ENCODE results near the gene NDST4.

NDST4 gene

GRCh38 chr4:114905017-114905416 is 208.4 kb downstream of the NDST4 start:
- no peak overlapping the region for H2AFZ ChIP-seq (ENCODE audit: low read depth, low read length)
- H4K20me1 ChIP-seq (ENCODE audit: insufficient read depth, low read length), result no peaks in the 10 kb centered on the region
- peaks cover 6% of the 10 kb centered on the region; the same call in 1 of the 2 replicates for H3K4me1 ChIP-seq (ENCODE audit: low read length)
- no peak overlapping the region for H3K9ac ChIP-seq (ENCODE audit: low read length)
- H3K9me3 ChIP-seq (ENCODE audit: insufficient read depth, low read length), result no peaks in the 10 kb centered on the region
- TF ChIP-seq CTCF (IDR thresholded peaks at IDR 0.05; ENCODE audit: low read depth, low read length) (no peak), EZH2phosphoT487 (IDR thresholded peaks at IDR 0.05; ENCODE audit: low read depth) (no peak)
- no peak overlapping the region for H3K4me2 ChIP-seq (ENCODE audit: low read length)
- no peak overlapping the region for H3K4me3 ChIP-seq (ENCODE audit: low read length)
- H3K27ac ChIP-seq (ENCODE audit: low read length), result no peak overlapping the region
- H3K27me3 ChIP-seq (ENCODE audit: low read depth, low read length), result no peaks in the 10 kb centered on the region
- no peaks in the 10 kb centered on the region for H3K79me2 ChIP-seq (ENCODE audit: low read length)
- H3K36me3 ChIP-seq (replicated peaks; ENCODE audit: low read depth, low read length), result no peaks in the 10 kb centered on the region

- H4K20me1 ChIP-seq (ENCODE audit: insufficient read depth, low read length), result no peaks in the 10 kb centered on the region
- TF ChIP-seq CTCF (IDR thresholded peaks at IDR 0.05; ENCODE audit: low read depth, low read length), result no peak
- no peak overlapping the region for H3K27ac ChIP-seq (ENCODE audit: low read length)
- no peak overlapping the region for H3K4me3 ChIP-seq (ENCODE audit: low read length)
- H3K79me2 ChIP-seq (ENCODE audit: low read length), result no peaks in the 10 kb centered on the region
- H3K4me1 ChIP-seq (ENCODE audit: low read length), result peaks cover 6% of the 10 kb centered on the region; the same call in 1 of the 2 replicates
- no peaks in the 10 kb centered on the region for H3K9me3 ChIP-seq (ENCODE audit: insufficient read depth, low read length)
- H2AFZ ChIP-seq (ENCODE audit: low read depth, low read length), result no peak overlapping the region
- no peak overlapping the region for H3K9ac ChIP-seq (ENCODE audit: low read length)
- H3K36me3 ChIP-seq (replicated peaks; ENCODE audit: low read depth, low read length), result no peaks in the 10 kb centered on the region
- no peak overlapping the region for H3K4me2 ChIP-seq (ENCODE audit: low read length)
- no peaks in the 10 kb centered on the region for H3K27me3 ChIP-seq (ENCODE audit: low read depth, low read length)
These were observed 212.5 kb downstream of the NDST4 start for GRCh38 chr4:114900934-114901333.

GRCh38 chr4:114890773-114891172 is 222.6 kb downstream of the NDST4 start:
- Histone ChIP-seq H3K4me1 (ENCODE audit: low read length) (no peaks in the 10 kb centered on the region), H3K36me3 (replicated peaks; ENCODE audit: low read depth, low read length) (no peaks in the 10 kb centered on the region), H3K27me3 (ENCODE audit: low read depth, low read length) (no peaks in the 10 kb centered on the region), H3K27ac (ENCODE audit: low read length) (no peak overlapping the region), H2AFZ (ENCODE audit: low read depth, low read length) (no peak overlapping the region), H3K79me2 (ENCODE audit: low read length) (no peaks in the 10 kb centered on the region), H3K9me3 (ENCODE audit: insufficient read depth, low read length) (no peaks in the 10 kb centered on the region), H3K9ac (ENCODE audit: low read length) (no peak overlapping the region), H4K20me1 (ENCODE audit: insufficient read depth, low read length) (no peaks in the 10 kb centered on the region), H3K4me2 (ENCODE audit: low read length) (no peak overlapping the region), H3K4me3 (ENCODE audit: low read length) (no peak overlapping the region)
- no peak for TF ChIP-seq EZH2phosphoT487 (IDR thresholded peaks at IDR 0.05; ENCODE audit: low read depth)

GRCh38 chr4:114886761-114887160 is 226.7 kb downstream of the NDST4 start:
- H3K79me2 ChIP-seq (ENCODE audit: low read length), result no peaks in the 10 kb centered on the region
- H3K4me1 ChIP-seq (ENCODE audit: low read length), result no peaks in the 10 kb centered on the region
- H4K20me1 ChIP-seq (ENCODE audit: insufficient read depth, low read length), result no peaks in the 10 kb centered on the region
- no peak overlapping the region for H3K4me2 ChIP-seq (ENCODE audit: low read length)
- H3K9ac ChIP-seq (ENCODE audit: low read length), result no peak overlapping the region
- no peak overlapping the region for H2AFZ ChIP-seq (ENCODE audit: low read depth, low read length)
- no peak overlapping the region for H3K4me3 ChIP-seq (ENCODE audit: low read length)
- H3K36me3 ChIP-seq (replicated peaks; ENCODE audit: low read depth, low read length), result no peaks in the 10 kb centered on the region
- no peaks in the 10 kb centered on the region for H3K9me3 ChIP-seq (ENCODE audit: insufficient read depth, low read length)
- no peak overlapping the region for H3K27ac ChIP-seq (ENCODE audit: low read length)
- TF ChIP-seq CTCF (IDR thresholded peaks at IDR 0.05; ENCODE audit: low read depth, low read length) (no peak), EZH2phosphoT487 (IDR thresholded peaks at IDR 0.05; ENCODE audit: low read depth) (no peak)
- H3K27me3 ChIP-seq (ENCODE audit: low read depth, low read length), result no peaks in the 10 kb centered on the region

- Histone ChIP-seq H3K9ac (ENCODE audit: low read length) (no peak overlapping the region), H4K20me1 (ENCODE audit: insufficient read depth, low read length) (no peaks in the 10 kb centered on the region), H3K27ac (ENCODE audit: low read length) (no peak overlapping the region), H3K4me2 (ENCODE audit: low read length) (no peak overlapping the region), H3K36me3 (replicated peaks; ENCODE audit: low read depth, low read length) (no peaks in the 10 kb centered on the region), H3K4me1 (ENCODE audit: low read length) (no peaks in the 10 kb centered on the region), H3K79me2 (ENCODE audit: low read length) (no peaks in the 10 kb centered on the region), H2AFZ (ENCODE audit: low read depth, low read length) (no peak overlapping the region), H3K4me3 (ENCODE audit: low read length) (no peak overlapping the region), H3K27me3 (ENCODE audit: low read depth, low read length) (no peaks in the 10 kb centered on the region), H3K9me3 (ENCODE audit: insufficient read depth, low read length) (no peaks in the 10 kb centered on the region)
- TF ChIP-seq EZH2phosphoT487 (IDR thresholded peaks at IDR 0.05; ENCODE audit: low read depth), result no peak
- no peak for TF ChIP-seq CTCF (IDR thresholded peaks at IDR 0.05; ENCODE audit: low read depth, low read length)
These were observed 229.8 kb downstream of the NDST4 start for GRCh38 chr4:114883641-114884040.
